ENCODE results near the gene VCPKMT.

Gene VCPKMT

GRCh38 chr14:50106178-50106577 is 10.2 kb downstream of the VCPKMT start:
- DNase-seq (no peak), ATAC-seq (replicated peaks) (no peak)
- Mint-ChIP-seq H3K27ac (peak overlapping the region; percentile 83), H3K9me3 (no peaks in the 10 kb centered on the region), H3K4me1 (peaks cover 17 to 44% of the 10 kb centered on the region in 2 donors), H3K36me3 (peaks cover 27 to 32% of the 10 kb centered on the region in 2 donors), H3K4me3 (no peak overlapping the region), H3K27me3 (no peaks in the 10 kb centered on the region)

DNA sequence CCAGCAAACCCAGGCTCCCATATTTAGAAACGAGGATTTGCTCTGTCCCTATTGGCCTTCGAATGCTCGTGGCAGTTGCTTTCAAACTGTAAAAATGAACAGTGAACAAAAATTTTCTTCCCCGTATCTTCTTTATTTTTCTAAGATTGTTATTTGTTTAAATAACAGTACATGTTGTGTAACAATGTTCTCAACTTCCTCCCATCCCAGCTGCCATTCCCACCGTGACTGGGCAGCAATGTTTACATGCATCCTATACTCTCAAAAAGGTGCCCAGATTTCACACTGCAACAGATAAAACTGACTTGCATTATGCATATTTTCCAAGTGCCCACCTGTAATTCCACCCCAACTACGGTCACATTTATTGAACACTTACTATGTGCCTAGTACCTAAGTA is 12.8 kb downstream of the VCPKMT start:
- H3K36me3 Mint-ChIP-seq, result peaks cover 18 to 30% of the 10 kb centered on the region in 2 donors
- peak overlapping the region; percentile 17 to 57 for H3K4me3 Mint-ChIP-seq
- H3K9me3 Mint-ChIP-seq, result no peaks in the 10 kb centered on the region
- H3K4me1 Mint-ChIP-seq, result peaks cover 23 to 54% of the 10 kb centered on the region in 2 donors
- ATAC-seq (replicated peaks), result no peak
- no peaks in the 10 kb centered on the region for H3K27me3 Mint-ChIP-seq
- no peak for DNase-seq
- peak overlapping the region; percentile 62 for H3K27ac Mint-ChIP-seq

GRCh38 chr14:50101417-50101816 is 15.0 kb downstream of the VCPKMT start:
- Mint-ChIP-seq H3K36me3 (peaks cover 14 to 27% of the 10 kb centered on the region in 2 donors), H3K4me1 (peaks cover 25 to 49% of the 10 kb centered on the region in 2 donors), H3K9me3 (no peaks in the 10 kb centered on the region), H3K27me3 (no peaks in the 10 kb centered on the region), H3K4me3 (no peak overlapping the region), H3K27ac (peak overlapping the region; percentile 62)
- ATAC-seq (replicated peaks), result no peak
- no peak for DNase-seq

DNA sequence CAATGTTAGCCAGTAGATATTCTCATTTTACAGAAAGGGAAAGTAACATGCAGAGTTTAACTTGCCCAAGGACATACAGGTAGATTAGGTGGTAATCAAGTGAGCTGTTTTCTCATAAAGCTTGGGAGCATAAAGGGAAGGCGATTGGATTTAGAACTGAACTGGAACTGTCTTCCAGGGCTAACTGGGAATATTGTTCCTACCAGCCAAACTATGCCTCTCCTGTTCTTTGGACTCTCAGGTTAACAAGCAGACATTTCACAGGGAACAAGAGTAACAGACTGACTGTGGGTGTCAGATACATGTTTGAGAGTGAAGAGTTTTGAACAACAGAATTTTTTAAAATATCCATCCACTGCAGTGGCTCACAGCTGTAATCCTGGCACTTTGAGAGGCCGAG is 15.6 kb downstream of the VCPKMT start:
- Mint-ChIP-seq H3K4me1 (peaks cover 27 to 51% of the 10 kb centered on the region in 2 donors), H3K36me3 (peaks cover 14 to 25% of the 10 kb centered on the region in 2 donors), H3K27me3 (no peaks in the 10 kb centered on the region), H3K9me3 (peaks cover 0 to under 1% of the 10 kb centered on the region in 2 donors), H3K4me3 (no peak overlapping the region), H3K27ac (peak overlapping the region; percentile 62)
- no peak for ATAC-seq (replicated peaks)
- no peak for DNase-seq

DNA sequence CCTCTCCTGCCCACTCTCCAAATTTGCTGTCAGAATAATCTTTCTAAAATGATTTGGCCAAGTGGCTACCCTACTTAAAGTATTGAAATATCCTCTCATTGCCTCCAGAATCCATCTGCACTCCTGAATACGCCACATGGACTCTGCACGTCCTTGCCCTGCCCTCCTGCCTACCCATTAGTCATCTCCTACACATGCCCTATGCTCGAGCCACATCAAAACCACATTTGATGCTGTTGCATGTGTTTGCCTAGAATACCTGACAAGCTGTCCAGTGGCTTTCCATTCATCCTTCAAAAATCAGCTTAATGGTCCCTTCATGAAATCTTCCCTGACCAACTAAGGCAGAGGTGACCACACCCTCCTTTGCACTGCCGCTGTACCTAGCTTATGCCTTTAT is 17.0 kb downstream of the VCPKMT start:
- no peak for ATAC-seq (replicated peaks)
- peaks cover 30 to 53% of the 10 kb centered on the region in 2 donors for H3K4me1 Mint-ChIP-seq
- no peak overlapping the region for H3K4me3 Mint-ChIP-seq
- no peaks in the 10 kb centered on the region for H3K27me3 Mint-ChIP-seq
- peaks cover 0 to 2% of the 10 kb centered on the region in 2 donors for H3K9me3 Mint-ChIP-seq
- no peak for DNase-seq
- peaks cover 16 to 28% of the 10 kb centered on the region in 2 donors for H3K36me3 Mint-ChIP-seq
- H3K27ac Mint-ChIP-seq, result peak overlapping the region; percentile 49

GRCh38 chr14:50095895-50096294 is 20.5 kb downstream of the VCPKMT start:
- H3K27ac Mint-ChIP-seq, result peak overlapping the region; percentile 90
- peak; percentile 55 to 72 for ATAC-seq (replicated peaks)
- H3K9me3 Mint-ChIP-seq, result peaks cover under 1 to 2% of the 10 kb centered on the region in 2 donors
- no peak for DNase-seq
- peaks cover 15 to 41% of the 10 kb centered on the region in 2 donors for H3K36me3 Mint-ChIP-seq
- H3K4me1 Mint-ChIP-seq, result peaks cover 50 to 74% of the 10 kb centered on the region in 2 donors
- H3K4me3 Mint-ChIP-seq, result peak overlapping the region; percentile 36 to 53
- no peaks in the 10 kb centered on the region for H3K27me3 Mint-ChIP-seq

DNA sequence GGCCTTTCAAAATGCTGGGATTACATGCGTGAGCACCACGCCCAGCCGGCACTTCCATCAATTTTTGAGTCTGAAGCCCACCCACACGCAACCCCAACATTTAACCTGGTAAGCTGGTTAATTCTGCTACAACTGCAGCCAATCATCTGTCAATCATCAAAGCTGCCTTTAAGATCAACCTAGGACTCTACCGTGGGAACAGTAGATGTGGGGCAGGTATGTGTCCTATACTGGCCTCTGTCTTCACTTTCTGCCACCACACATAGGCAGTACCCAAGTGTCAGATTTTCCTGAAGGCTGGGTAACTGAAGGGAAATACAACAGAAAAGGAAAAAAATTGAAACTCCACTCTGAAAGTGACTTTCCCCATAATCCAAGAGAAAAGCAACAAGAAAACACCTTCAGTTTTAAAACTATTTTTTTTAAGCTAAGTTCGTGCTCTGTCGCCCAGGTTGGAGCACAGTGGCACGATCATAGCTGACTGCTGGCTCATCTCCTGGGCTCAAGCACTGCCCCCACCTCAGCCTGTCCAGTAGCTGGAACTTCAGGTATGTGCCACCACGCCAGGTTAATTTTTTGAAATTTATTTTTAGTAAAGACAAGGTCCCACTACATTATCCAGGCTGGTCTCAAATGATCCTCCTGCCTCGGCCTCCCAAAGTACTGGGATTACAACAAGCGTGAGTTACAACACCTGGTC is 22.2 kb downstream of the VCPKMT start:
- peak overlapping the region; percentile 27 for H3K27ac Mint-ChIP-seq
- H3K4me3 Mint-ChIP-seq, result no peak overlapping the region
- peaks cover 17 to 38% of the 10 kb centered on the region in 2 donors for H3K36me3 Mint-ChIP-seq
- peaks cover 48 to 67% of the 10 kb centered on the region in 2 donors for H3K4me1 Mint-ChIP-seq
- no peaks in the 10 kb centered on the region for H3K27me3 Mint-ChIP-seq
- DNase-seq (no peak), ATAC-seq (replicated peaks) (no peak)
- H3K9me3 Mint-ChIP-seq, result peaks cover 2 to 5% of the 10 kb centered on the region in 2 donors

- Mint-ChIP-seq H3K27me3 (no peaks in the 10 kb centered on the region), H3K27ac (peak overlapping the region; percentile 7), H3K36me3 (peaks cover 16 to 36% of the 10 kb centered on the region in 2 donors), H3K9me3 (peaks cover 2 to 5% of the 10 kb centered on the region in 2 donors), H3K4me1 (peaks cover 46 to 68% of the 10 kb centered on the region in 2 donors), H3K4me3 (no peak overlapping the region)
- no peak for DNase-seq
- ATAC-seq (replicated peaks), result no peak
Measured at GRCh38 chr14:50093496-50093895, 22.9 kb downstream of the VCPKMT start.

GRCh38 chr14:50092006-50092555 is 24.3 kb downstream of the VCPKMT start:
- Mint-ChIP-seq H3K36me3 (peaks cover 16 to 39% of the 10 kb centered on the region in 2 donors), H3K9me3 (peaks cover 2 to 5% of the 10 kb centered on the region in 2 donors), H3K27me3 (no peaks in the 10 kb centered on the region), H3K27ac (peak overlapping the region; percentile 88), H3K4me1 (peaks cover 57 to 78% of the 10 kb centered on the region in 2 donors), H3K4me3 (no peak overlapping the region)
- no peak for DNase-seq
- no peak for ATAC-seq (replicated peaks)

GRCh38 chr14:50091240-50091913 is 25.0 kb downstream of the VCPKMT start:
- DNase-seq (no peak), ATAC-seq (replicated peaks) (peak; percentile 15 to 37)
- Mint-ChIP-seq H3K4me1 (peaks cover 51 to 75% of the 10 kb centered on the region in 2 donors), H3K9me3 (peaks cover 2 to 5% of the 10 kb centered on the region in 2 donors), H3K27ac (peak overlapping the region; percentile 88), H3K4me3 (peak overlapping the region in 1 of 2 donors; percentile 44), H3K36me3 (peaks cover 11 to 32% of the 10 kb centered on the region in 2 donors), H3K27me3 (no peaks in the 10 kb centered on the region)

- peak overlapping the region; percentile 81 for H3K27ac Mint-ChIP-seq
- peaks cover 62 to 84% of the 10 kb centered on the region in 2 donors for H3K4me1 Mint-ChIP-seq
- peaks cover 2 to 5% of the 10 kb centered on the region in 2 donors for H3K9me3 Mint-ChIP-seq
- ATAC-seq (replicated peaks) (no peak), DNase-seq (no peak)
- H3K36me3 Mint-ChIP-seq, result peaks cover 13 to 35% of the 10 kb centered on the region in 2 donors
- no peak overlapping the region for H3K4me3 Mint-ChIP-seq
- H3K27me3 Mint-ChIP-seq, result no peaks in the 10 kb centered on the region
Measured at GRCh38 chr14:50089208-50089607, 27.2 kb downstream of the VCPKMT start.

GRCh38 chr14:50088731-50089130 is 27.6 kb downstream of the VCPKMT start:
- ATAC-seq (replicated peaks), result no peak
- H3K36me3 Mint-ChIP-seq, result peaks cover 14 to 35% of the 10 kb centered on the region in 2 donors
- H3K9me3 Mint-ChIP-seq, result peaks cover 2 to 5% of the 10 kb centered on the region in 2 donors
- peaks cover 62 to 84% of the 10 kb centered on the region in 2 donors for H3K4me1 Mint-ChIP-seq
- H3K27me3 Mint-ChIP-seq, result no peaks in the 10 kb centered on the region
- no peak overlapping the region for H3K4me3 Mint-ChIP-seq
- peak overlapping the region; percentile 81 for H3K27ac Mint-ChIP-seq
- no peak for DNase-seq

GRCh38 chr14:50088117-50088515 is 28.3 kb downstream of the VCPKMT start:
- peaks cover 2 to 5% of the 10 kb centered on the region in 2 donors for H3K9me3 Mint-ChIP-seq
- H3K4me1 Mint-ChIP-seq, result peaks cover 63 to 84% of the 10 kb centered on the region in 2 donors
- H3K27ac Mint-ChIP-seq, result peak overlapping the region; percentile 90
- DNase-seq (no peak), ATAC-seq (replicated peaks) (no peak)
- H3K36me3 Mint-ChIP-seq, result peaks cover 14 to 30% of the 10 kb centered on the region in 2 donors
- no peaks in the 10 kb centered on the region for H3K27me3 Mint-ChIP-seq
- peak overlapping the region; percentile 30 to 60 for H3K4me3 Mint-ChIP-seq

- no peaks in the 10 kb centered on the region for H3K27me3 Mint-ChIP-seq
- DNase-seq (peak; percentile 17), ATAC-seq (replicated peaks) (peak; percentile 6 to 20)
- peaks cover 11 to 27% of the 10 kb centered on the region in 2 donors for H3K36me3 Mint-ChIP-seq
- H3K9me3 Mint-ChIP-seq, result peaks cover 2 to 5% of the 10 kb centered on the region in 2 donors
- H3K4me1 Mint-ChIP-seq, result peaks cover 62 to 84% of the 10 kb centered on the region in 2 donors
- peak overlapping the region; percentile 90 for H3K27ac Mint-ChIP-seq
- H3K4me3 Mint-ChIP-seq, result peak overlapping the region; percentile 37 to 60
Measured at GRCh38 chr14:50087341-50088116, 28.8 kb downstream of the VCPKMT start.

All from stimulated activated naive B cell treated with anti-CD40 and anti-IgM and Interleukin-4, amounts not matched to agents 10 μg/mL and 1 μg/mL and 100 μg/mL, for 72 hours (primary cell).